ENCODE results near the gene ERN1.

DNA sequence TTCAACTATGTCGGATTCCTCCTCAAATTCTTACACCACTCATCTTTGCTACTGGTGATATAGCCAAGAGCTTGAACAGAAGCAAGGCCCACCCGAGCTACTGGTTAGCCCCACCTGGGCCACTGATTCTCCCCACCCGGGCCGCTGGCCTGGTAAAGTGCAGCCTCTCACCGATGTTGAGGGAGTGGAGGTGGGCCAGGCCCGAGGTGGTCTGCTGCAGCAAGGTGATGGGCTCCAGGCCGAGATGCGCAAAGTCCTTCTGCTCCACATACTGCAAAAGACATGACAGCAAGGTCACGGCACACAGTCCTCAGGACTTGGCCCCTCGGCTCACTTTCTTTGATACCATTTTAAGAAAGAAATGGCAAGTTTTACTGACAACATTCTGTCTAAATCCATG, 76.8 kb downstream of the ERN1 start:
- TF ChIP-seq, protein P1, sequence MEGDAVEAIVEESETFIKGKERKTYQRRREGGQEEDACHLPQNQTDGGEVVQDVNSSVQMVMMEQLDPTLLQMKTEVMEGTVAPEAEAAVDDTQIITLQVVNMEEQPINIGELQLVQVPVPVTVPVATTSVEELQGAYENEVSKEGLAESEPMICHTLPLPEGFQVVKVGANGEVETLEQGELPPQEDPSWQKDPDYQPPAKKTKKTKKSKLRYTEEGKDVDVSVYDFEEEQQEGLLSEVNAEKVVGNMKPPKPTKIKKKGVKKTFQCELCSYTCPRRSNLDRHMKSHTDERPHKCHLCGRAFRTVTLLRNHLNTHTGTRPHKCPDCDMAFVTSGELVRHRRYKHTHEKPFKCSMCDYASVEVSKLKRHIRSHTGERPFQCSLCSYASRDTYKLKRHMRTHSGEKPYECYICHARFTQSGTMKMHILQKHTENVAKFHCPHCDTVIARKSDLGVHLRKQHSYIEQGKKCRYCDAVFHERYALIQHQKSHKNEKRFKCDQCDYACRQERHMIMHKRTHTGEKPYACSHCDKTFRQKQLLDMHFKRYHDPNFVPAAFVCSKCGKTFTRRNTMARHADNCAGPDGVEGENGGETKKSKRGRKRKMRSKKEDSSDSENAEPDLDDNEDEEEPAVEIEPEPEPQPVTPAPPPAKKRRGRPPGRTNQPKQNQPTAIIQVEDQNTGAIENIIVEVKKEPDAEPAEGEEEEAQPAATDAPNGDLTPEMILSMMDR (IDR thresholded peaks at IDR 0.05), result no peak
- TF ChIP-seq EP300 (IDR thresholded peaks at IDR 0.05), result no peak

Measured in gastroesophageal sphincter (tissue), 3 donors.